ENCODE measurements around the gene CCDC121.
A peak's percentile ranks its signal among the peaks of the same experiment; 100 is the strongest.

The CCDC121 gene

GRCh38 chr2:27628767-27629709, at the start of gene CCDC121, which contains the start of gene GPN1:
TSS of gene CCDC121 (minus strand) at chr2:27629012. CDS start at chr2:27627799, 1,213 bp downstream.
TSS of gene GPN1 (plus strand) at chr2:27629050. CDS start at chr2:27629059, 9 bp downstream.
- peak within 1 kb of the TSS; percentile 97 for H3K9ac ChIP-seq (ENCODE audit: low read depth, low read length)
- H3K36me3 ChIP-seq (ENCODE audit: insufficient read depth, low read depth, low read length) = peaks cover 48% of the 10 kb centered on the region
- peak within 1 kb of the TSS; percentile 74 for H3K27ac ChIP-seq (ENCODE audit: low read length)
- no peaks in the 10 kb centered on the region for H3K4me1 ChIP-seq (ENCODE audit: insufficient read depth, low read length)
- H3K4me3 ChIP-seq (ENCODE audit: low read length) = peak within 1 kb of the TSS; percentile 95
- H3K27me3 ChIP-seq (ENCODE audit: insufficient read depth, low read length) = no peaks in the 10 kb centered on the region
- no peaks in the 10 kb centered on the region for H3K9me3 ChIP-seq (ENCODE audit: insufficient read depth, low read depth, low read length)

GRCh38 chr2:27672723-27673486, 44.1 kb upstream of the CCDC121 start:
- Histone ChIP-seq H3K27me3 (ENCODE audit: insufficient read depth, low read length) (no peaks in the 10 kb centered on the region), H3K27ac (ENCODE audit: low read length) (no peak overlapping the region), H3K9me3 (ENCODE audit: insufficient read depth, low read depth, low read length) (no peaks in the 10 kb centered on the region), H3K36me3 (ENCODE audit: insufficient read depth, low read depth, low read length) (peaks cover 56% of the 10 kb centered on the region), H3K9ac (ENCODE audit: low read depth, low read length) (no peak overlapping the region), H3K4me3 (ENCODE audit: low read length) (no peak overlapping the region), H3K4me1 (ENCODE audit: insufficient read depth, low read length) (no peaks in the 10 kb centered on the region)

GRCh38 chr2:27671235-27671634, 42.4 kb upstream of the CCDC121 start:
- H3K36me3 ChIP-seq (ENCODE audit: insufficient read depth, low read depth, low read length) = peaks cover 51% of the 10 kb centered on the region
- H3K4me3 ChIP-seq (ENCODE audit: low read length) = no peak overlapping the region
- H3K4me1 ChIP-seq (ENCODE audit: insufficient read depth, low read length) = no peaks in the 10 kb centered on the region
- H3K27ac ChIP-seq (ENCODE audit: low read length) = no peak overlapping the region
- H3K9me3 ChIP-seq (ENCODE audit: insufficient read depth, low read depth, low read length) = no peaks in the 10 kb centered on the region
- H3K27me3 ChIP-seq (ENCODE audit: insufficient read depth, low read length) = no peaks in the 10 kb centered on the region
- no peak overlapping the region for H3K9ac ChIP-seq (ENCODE audit: low read depth, low read length)

DNA sequence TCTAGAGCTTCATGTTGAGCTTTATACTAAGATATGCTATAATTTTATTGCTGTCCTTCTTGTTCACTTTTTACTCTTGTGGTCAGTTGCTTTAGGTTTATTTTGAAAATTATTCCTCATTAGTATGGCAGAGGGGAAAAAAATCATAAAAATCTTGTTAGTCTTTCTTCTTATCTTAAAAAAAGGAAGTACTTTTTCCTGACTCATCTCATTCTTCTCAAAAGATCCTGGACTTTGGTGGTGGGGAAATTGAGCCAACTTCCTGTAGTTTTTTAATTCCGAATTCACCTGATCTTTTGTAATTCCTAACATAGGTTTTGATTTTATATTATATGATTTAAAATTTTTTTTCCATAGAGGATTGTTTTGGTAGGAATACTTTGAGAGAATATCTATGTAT, 38.6 kb upstream of the CCDC121 start:
- Histone ChIP-seq H3K9me3 (ENCODE audit: insufficient read depth, low read depth, low read length) (no peaks in the 10 kb centered on the region), H3K36me3 (ENCODE audit: insufficient read depth, low read depth, low read length) (peaks cover 35% of the 10 kb centered on the region), H3K27ac (ENCODE audit: low read length) (no peak overlapping the region)

DNA sequence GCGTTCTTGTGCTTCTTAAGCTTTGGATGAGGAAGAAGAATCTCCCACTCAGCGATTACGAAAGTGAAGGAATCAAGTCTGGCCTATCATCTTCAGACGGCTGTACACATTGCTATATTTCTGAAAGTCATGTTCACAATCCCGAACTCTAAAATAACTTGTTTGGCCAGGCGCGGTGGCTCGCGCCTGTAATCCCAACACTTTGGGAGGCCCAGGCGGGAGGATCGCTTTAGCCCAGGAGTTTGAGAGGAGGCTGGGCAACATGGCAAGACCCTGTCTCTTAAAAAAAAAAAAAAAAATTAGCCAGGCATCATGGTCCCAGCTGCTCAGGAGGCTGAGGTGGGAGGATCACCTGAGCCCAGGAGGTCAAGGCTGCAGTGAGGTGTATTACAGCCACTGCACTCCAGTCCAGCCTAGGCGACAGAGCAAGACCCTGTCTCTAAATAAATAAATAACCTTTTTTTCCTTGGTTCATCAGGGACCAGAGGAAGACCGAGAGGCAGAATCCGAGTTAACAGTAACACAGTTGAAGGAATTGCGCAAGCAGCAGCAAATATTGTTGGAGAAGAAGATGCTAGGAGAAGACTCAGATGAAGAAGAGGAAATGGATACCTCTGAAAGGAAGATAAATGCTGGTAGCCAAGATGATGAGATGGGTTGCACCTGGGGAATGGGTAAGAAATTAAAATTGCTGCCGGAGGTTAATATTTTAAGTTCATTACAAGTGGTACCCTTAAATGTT, 36.0 kb upstream of the CCDC121 start:
- Histone ChIP-seq H3K36me3 (ENCODE audit: insufficient read depth, low read depth, low read length) (peaks cover 49% of the 10 kb centered on the region), H3K27ac (ENCODE audit: low read length) (no peak overlapping the region)

More for the DNA sequence above, 38.6 kb upstream of the CCDC121 start:
- H3K4me1 ChIP-seq (ENCODE audit: insufficient read depth, low read length) = peaks cover 6% of the 10 kb centered on the region; the same call in 1 of the 2 replicates
- H3K9ac ChIP-seq (ENCODE audit: low read depth, low read length) = no peak overlapping the region
- no peaks in the 10 kb centered on the region for H3K27me3 ChIP-seq (ENCODE audit: insufficient read depth, low read length)
- H3K4me3 ChIP-seq (ENCODE audit: low read length) = no peak overlapping the region

GRCh38 chr2:27664154-27664574, 35.4 kb upstream of the CCDC121 start:
- Histone ChIP-seq H3K27ac (ENCODE audit: low read length) (no peak overlapping the region), H3K9ac (ENCODE audit: low read depth, low read length) (peak overlapping the region; percentile 81), H3K27me3 (ENCODE audit: insufficient read depth, low read length) (no peaks in the 10 kb centered on the region), H3K36me3 (ENCODE audit: insufficient read depth, low read depth, low read length) (peaks cover 51% of the 10 kb centered on the region), H3K4me1 (ENCODE audit: insufficient read depth, low read length) (peaks cover 7% of the 10 kb centered on the region; the same call in 1 of the 2 replicates), H3K4me3 (ENCODE audit: low read length) (peak overlapping the region; percentile 95), H3K9me3 (ENCODE audit: insufficient read depth, low read depth, low read length) (no peaks in the 10 kb centered on the region)

More for the DNA sequence above, 36.0 kb upstream of the CCDC121 start:
- Histone ChIP-seq H3K27me3 (ENCODE audit: insufficient read depth, low read length) (no peaks in the 10 kb centered on the region), H3K9me3 (ENCODE audit: insufficient read depth, low read depth, low read length) (no peaks in the 10 kb centered on the region), H3K4me3 (ENCODE audit: low read length) (peak overlapping the region; percentile 95), H3K9ac (ENCODE audit: low read depth, low read length) (peak overlapping the region; percentile 81), H3K4me1 (ENCODE audit: insufficient read depth, low read length) (peaks cover 7% of the 10 kb centered on the region; the same call in 1 of the 2 replicates)

DNA sequence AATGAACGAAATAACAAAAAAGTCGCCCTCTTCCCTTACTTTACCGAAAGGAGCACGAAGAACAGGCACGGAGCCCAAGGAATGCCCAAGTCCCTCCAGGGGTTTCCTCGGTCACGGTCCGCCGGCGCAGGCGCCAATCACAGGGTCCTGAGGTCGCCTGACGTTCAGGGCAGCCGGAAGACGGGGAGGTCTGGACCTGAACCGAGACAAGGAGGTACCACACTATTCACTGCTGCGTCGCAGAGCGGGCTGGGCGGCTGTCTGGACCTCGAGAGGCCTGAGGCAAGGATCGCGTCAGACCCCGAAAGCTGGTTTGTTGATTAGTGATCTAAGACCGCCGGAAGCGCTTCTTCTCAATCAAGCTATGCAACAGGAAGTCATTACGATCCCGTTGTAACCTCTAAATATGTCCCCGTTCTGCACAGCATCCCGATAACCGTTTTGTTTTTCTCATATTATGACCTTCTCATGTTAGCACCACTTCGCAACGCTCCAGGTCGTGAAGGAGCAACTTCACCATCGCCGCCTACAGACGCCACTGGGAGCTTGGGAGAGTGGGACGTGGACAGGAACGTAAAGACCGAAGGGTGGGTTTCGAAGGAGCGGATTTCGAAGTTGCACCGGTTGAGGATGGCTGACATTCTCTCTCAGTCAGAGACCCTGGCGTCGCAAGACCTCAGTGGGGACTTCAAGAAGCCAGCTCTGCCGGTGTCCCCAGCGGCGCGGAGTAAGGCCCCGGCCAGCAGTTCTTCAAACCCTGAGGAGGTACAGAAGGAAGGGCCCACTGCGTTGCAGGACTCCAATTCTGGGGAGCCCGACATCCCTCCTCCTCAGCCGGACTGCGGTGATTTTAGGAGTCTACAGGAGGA, 34.7 kb upstream of the CCDC121 start, which contains the start of the genes SLC4A1AP and SUPT7L:
Gene SLC4A1AP (plus strand): TSS at position 605 of the 869 bp plus-strand sequence. CDS start 26 bp downstream, at position 631.
Gene SUPT7L (minus strand): TSS at position 330 of the 869 bp plus-strand sequence. CDS start 1,422 bp downstream, outside the sequence.
- H3K36me3 ChIP-seq (ENCODE audit: insufficient read depth, low read depth, low read length) = peaks cover 51% of the 10 kb centered on the region
- peak within 1 kb of the TSS; percentile 95 for H3K4me3 ChIP-seq (ENCODE audit: low read length)
- no peaks in the 10 kb centered on the region for H3K9me3 ChIP-seq (ENCODE audit: insufficient read depth, low read depth, low read length)
- H3K4me1 ChIP-seq (ENCODE audit: insufficient read depth, low read length) = peaks cover 7% of the 10 kb centered on the region; the same call in 1 of the 2 replicates
- peak within 1 kb of the TSS; percentile 33 for H3K27ac ChIP-seq (ENCODE audit: low read length)
- no peaks in the 10 kb centered on the region for H3K27me3 ChIP-seq (ENCODE audit: insufficient read depth, low read length)
- H3K9ac ChIP-seq (ENCODE audit: low read depth, low read length) = peak within 1 kb of the TSS; percentile 81

GRCh38 chr2:27661371-27661770, 32.6 kb upstream of the CCDC121 start:
- H3K36me3 ChIP-seq (ENCODE audit: insufficient read depth, low read depth, low read length) = peaks cover 61% of the 10 kb centered on the region
- peaks cover 7% of the 10 kb centered on the region; the same call in 1 of the 2 replicates for H3K4me1 ChIP-seq (ENCODE audit: insufficient read depth, low read length)

GRCh38 chr2:27655155-27655951, 26.5 kb upstream of the CCDC121 start:
- H3K9me3 ChIP-seq (ENCODE audit: insufficient read depth, low read depth, low read length) = no peaks in the 10 kb centered on the region
- H3K36me3 ChIP-seq (ENCODE audit: insufficient read depth, low read depth, low read length) = peaks cover 95% of the 10 kb centered on the region
- H3K27me3 ChIP-seq (ENCODE audit: insufficient read depth, low read length) = no peaks in the 10 kb centered on the region
- no peak overlapping the region for H3K27ac ChIP-seq (ENCODE audit: low read length)
- H3K9ac ChIP-seq (ENCODE audit: low read depth, low read length) = no peak overlapping the region
- no peaks in the 10 kb centered on the region; the same call in 1 of the 2 replicates for H3K4me1 ChIP-seq (ENCODE audit: insufficient read depth, low read length)
- H3K4me3 ChIP-seq (ENCODE audit: low read length) = no peak overlapping the region

More at GRCh38 chr2:27661371-27661770, 32.6 kb upstream of the CCDC121 start:
- Histone ChIP-seq H3K9ac (ENCODE audit: low read depth, low read length) (no peak overlapping the region), H3K27ac (ENCODE audit: low read length) (no peak overlapping the region), H3K9me3 (ENCODE audit: insufficient read depth, low read depth, low read length) (no peaks in the 10 kb centered on the region), H3K27me3 (ENCODE audit: insufficient read depth, low read length) (no peaks in the 10 kb centered on the region), H3K4me3 (ENCODE audit: low read length) (no peak overlapping the region)

Data from iPS-20b (cell line).